Raji (cell line): ENCODE measurements around the gene HYAL4.

Experiments
- POLR2A ChIP-seq: IDR thresholded peaks from 2 replicates; pipeline ENCODE4 v1.6.1; 2011; ENCODE audit warnings: low read depth, low read length, control low read depth; ENCODE audit not compliant: insufficient read depth

Gene HYAL4

DNA sequence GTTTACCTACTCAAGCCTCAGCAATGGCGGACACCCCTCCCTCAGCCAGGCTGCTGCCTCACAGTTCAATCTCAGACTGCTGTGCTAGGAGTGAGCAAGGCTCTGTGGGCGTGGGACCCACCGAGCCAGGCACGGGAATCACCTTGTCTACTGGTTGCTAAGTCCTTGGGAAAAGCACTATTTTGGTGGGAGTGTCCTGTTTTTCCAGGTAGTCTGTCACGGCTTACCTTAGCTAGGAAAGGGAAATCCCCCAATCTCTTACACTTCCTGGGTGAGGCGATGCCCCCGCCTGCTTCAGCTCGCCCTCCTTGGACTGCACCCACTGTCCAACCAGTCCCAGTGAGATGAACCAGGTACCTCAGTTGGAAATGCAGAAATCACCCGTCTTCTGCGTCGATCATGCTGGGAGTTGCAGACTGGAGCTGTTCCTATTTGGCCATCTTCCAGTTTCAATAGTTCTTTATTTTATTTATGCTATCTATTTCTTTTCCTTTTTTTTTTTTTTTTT lies at the start of gene HYAL4:
Gene HYAL4, plus strand, starts transcription at position 458 of the 508 bp plus-strand sequence. CDS start 23,105 bp downstream, outside the sequence.
- no peak for TF ChIP-seq POLR2A

- TF ChIP-seq POLR2A = no peak
Measured at GRCh38 chr7:123795917-123796316, 49.1 kb upstream of the HYAL4 start.

- no peak for TF ChIP-seq POLR2A
Measured at GRCh38 chr7:123796568-123796967, 48.4 kb upstream of the HYAL4 start.

DNA sequence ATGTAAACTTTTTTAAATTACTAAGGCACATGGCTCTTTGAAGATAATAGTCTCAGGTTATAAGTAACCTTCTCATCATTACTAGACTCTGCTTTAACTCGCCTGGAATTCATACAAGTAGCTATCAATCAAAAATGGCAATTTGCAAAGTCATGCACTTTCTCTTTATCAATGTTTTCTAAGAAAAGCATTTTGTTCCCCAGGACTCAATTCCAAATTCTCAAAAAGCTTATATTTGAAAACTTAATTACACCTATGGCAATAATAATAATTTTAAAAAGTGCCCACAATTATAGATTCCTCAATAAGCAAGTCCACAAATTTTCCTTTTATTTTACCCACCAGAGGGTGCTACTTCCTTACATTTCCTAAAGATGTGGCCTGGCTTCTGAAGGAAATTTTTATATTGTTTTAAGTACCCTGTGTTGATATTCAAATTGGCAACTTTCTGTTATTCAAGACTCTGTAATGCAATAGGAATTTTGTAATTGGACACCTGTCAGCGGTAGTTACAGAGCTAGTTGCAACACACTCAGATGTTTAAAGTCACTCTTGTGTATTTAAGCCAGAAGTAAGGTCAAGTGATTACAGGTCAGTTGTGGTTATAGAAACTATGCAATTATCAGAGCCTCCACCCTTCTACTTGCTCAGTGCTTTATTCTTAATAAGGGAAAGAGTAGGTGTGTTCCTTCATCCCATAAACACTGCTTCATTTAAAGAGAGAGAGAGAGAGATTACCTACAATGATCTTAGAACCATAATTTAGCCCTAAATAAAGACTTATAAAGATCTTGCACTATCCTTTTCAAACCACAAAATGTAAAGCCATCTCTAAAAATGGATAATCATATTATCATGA lies 47.1 kb upstream of the HYAL4 start:
- TF ChIP-seq POLR2A = no peak

GRCh38 chr7:123798532-123799188 lies 46.3 kb upstream of the HYAL4 start:
- no peak for TF ChIP-seq POLR2A

- TF ChIP-seq POLR2A = no peak
Measured at GRCh38 chr7:123802249-123802648, 42.7 kb upstream of the HYAL4 start.

DNA sequence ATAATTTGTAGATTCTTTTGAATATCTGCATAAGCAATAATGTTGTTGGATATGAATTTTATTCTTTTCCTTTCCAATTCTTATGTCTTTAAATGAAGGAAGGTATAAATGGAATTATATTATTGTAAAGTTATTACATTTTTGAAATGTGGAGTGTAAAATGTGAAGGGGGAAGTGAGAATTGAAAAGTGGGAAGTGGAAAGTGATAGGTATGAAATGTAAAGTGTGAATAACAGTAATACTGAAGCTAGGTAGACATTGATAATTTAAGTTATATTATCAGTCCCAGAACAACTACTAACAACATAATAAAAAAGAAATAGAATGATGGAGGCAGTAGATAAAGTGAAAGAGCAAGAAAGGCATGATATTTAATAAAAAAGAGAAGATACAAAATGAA lies 39.7 kb upstream of the HYAL4 start:
- no peak for TF ChIP-seq POLR2A

- no peak for TF ChIP-seq POLR2A
Measured at GRCh38 chr7:123809471-123809870, 35.5 kb upstream of the HYAL4 start.

- no peak for TF ChIP-seq POLR2A
Measured at GRCh38 chr7:123811056-123811455, 33.9 kb upstream of the HYAL4 start.

GRCh38 chr7:123816916-123817315 lies 28.1 kb upstream of the HYAL4 start:
- no peak for TF ChIP-seq POLR2A

GRCh38 chr7:123819001-123819400 lies 26.0 kb upstream of the HYAL4 start:
- TF ChIP-seq POLR2A = no peak

DNA sequence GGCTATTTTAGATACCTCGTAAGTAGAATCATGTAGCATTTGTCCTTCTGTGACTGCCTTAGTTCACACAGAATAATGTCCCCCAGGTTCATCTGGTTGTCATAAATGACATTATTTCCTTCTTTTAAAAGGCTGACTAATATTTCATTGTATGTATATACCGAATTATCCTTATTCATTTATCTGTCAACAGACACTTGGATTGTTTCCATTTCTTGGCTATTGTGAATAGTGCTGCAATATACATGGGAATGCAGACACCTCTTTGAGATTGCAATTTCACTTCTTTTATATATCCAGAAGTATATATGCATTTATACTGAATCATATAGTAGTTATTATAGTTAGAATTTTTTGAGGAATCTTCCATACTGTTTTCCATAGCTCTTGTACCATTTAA lies 24.1 kb upstream of the HYAL4 start:
- TF ChIP-seq POLR2A = no peak

- TF ChIP-seq POLR2A = no peak
Measured at GRCh38 chr7:123821320-123821719, 23.6 kb upstream of the HYAL4 start.

DNA sequence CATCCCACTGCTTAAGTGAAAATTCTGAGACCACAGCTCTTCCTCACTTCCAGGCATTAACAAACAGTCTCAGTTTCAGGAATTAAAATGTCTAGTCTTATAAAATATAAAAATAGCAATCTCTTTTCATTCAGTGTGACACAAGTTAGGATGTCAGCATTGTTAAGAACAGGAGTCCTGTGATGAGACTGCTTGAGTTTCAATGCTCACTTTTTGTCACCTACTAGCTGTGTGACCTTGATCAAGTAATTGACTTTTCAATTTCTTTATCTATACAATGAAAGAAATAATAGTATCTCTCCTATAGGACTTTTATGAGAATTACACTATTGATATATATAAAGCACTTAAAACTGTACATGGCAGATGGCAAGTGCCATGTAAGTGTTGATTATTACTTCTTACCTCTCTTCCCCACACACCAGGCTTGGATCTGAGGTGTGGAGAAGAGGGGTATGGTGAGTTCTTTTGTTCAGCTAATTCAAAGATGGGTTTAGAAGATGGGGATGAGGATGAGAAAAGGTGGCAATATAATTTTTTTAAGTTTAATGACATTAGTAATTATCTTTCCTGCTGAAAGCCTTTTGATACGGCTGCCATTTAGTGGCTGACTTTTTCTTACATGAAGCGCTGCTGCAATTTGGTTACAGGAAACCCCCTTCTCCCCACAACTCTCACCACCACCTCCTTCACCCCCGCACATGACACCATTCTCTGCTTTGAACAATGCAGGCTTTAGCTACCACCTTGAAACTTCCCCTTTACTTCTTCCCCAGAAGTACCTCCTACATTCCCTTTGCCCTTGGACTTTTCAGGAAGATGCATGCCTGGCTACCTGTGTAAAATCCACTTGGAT lies 20.8 kb upstream of the HYAL4 start:
- TF ChIP-seq POLR2A = no peak

- TF ChIP-seq POLR2A = no peak
Measured at GRCh38 chr7:123824754-123825067, 20.3 kb upstream of the HYAL4 start.

DNA sequence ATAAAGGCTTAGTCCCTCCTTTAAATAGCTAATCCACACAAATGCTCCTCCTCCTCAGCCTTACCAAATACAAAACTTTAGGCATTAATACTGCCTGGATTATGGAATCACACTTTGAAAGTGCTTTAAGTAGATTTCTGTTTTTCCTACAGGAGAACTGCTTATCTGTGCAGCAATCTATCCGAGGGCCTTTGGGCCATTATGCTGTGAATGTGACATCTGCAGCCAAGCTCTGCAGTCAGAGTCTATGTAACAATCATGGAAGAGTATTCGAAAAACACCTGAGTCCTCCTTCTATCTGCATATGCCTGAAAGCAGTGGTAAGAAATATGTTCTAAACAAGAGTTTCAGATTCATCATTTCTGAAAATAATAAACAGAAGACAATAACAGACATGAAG lies 16.2 kb upstream of the HYAL4 start:
- no peak for TF ChIP-seq POLR2A

- TF ChIP-seq POLR2A = no peak
Measured at GRCh38 chr7:123836656-123837055, 8.3 kb upstream of the HYAL4 start.
